Neural progenitor cell (in vitro differentiated cells): Measurements from ENCODE around the gene B4GALNT1.

Experiments used
- EZH2 ChIP-seq: fragments of 200-600 bp; sonication (generic); IDR thresholded peaks from 2 replicates; pipeline ENCODE4 v1.6.1; 2017; ENCODE audit warnings: antibody characterized with exemption, mild to moderate bottlenecking, moderate library complexity
- TF ChIP-seq, protein P1 (sequence below): fragments of 200-600 bp; sonication (generic); IDR thresholded peaks from 2 replicates; pipeline ENCODE4 v1.5.1; 2017; ENCODE audit warnings: antibody characterized with exemption, mild to moderate bottlenecking

DNA sequence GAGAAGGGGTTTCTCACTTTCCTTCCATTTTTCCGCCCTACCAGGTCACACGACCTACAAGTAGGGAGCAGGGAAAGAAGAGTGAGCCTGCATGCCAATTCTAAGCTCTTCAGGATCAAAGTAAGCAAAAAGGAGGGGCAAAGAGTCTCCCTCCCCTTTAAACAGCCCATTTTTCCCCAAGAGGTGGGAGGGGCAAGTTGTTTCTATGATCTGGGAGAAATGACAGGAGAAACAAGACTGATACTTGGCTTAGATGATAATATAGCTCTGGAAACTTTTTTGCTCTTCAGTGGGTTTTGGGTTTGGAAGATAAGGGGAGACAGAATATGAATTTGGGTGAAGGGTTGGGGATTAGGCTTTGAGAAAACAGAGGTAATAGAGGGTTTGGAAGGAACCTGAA lies 26.6 kb downstream of the B4GALNT1 start:
- TF ChIP-seq, protein P1, sequence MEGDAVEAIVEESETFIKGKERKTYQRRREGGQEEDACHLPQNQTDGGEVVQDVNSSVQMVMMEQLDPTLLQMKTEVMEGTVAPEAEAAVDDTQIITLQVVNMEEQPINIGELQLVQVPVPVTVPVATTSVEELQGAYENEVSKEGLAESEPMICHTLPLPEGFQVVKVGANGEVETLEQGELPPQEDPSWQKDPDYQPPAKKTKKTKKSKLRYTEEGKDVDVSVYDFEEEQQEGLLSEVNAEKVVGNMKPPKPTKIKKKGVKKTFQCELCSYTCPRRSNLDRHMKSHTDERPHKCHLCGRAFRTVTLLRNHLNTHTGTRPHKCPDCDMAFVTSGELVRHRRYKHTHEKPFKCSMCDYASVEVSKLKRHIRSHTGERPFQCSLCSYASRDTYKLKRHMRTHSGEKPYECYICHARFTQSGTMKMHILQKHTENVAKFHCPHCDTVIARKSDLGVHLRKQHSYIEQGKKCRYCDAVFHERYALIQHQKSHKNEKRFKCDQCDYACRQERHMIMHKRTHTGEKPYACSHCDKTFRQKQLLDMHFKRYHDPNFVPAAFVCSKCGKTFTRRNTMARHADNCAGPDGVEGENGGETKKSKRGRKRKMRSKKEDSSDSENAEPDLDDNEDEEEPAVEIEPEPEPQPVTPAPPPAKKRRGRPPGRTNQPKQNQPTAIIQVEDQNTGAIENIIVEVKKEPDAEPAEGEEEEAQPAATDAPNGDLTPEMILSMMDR = no peak
- no peak for TF ChIP-seq EZH2
